GM21576 (cell line): ENCODE data around the gene CTBP2.

Source experiments
- ATAC-seq: cut with Tn5 transposase; IDR thresholded peaks from one replicate; pipeline ENCODE4 v1.9.1; 2021; ENCODE audit warnings: mild to moderate bottlenecking, moderate library complexity; ENCODE audit not compliant: unreplicated experiment

CTBP2 gene

GRCh38 chr10:124956764-124957163 lies 203.6 kb downstream of the CTBP2 start:
- ATAC-seq, result no peak

- no peak for ATAC-seq
Measured at GRCh38 chr10:124955868-124956267, 204.5 kb downstream of the CTBP2 start.

- no peak for ATAC-seq
Measured at GRCh38 chr10:124955243-124955642, 205.1 kb downstream of the CTBP2 start.

- ATAC-seq, result no peak
Measured at GRCh38 chr10:124953421-124953820, 206.9 kb downstream of the CTBP2 start.

- no peak for ATAC-seq
Measured at GRCh38 chr10:124952123-124952522, 208.2 kb downstream of the CTBP2 start.

GRCh38 chr10:124949543-124949942 lies 210.8 kb downstream of the CTBP2 start:
- no peak for ATAC-seq

GRCh38 chr10:124946945-124947344 lies 213.4 kb downstream of the CTBP2 start:
- no peak for ATAC-seq

- ATAC-seq, result no peak
Measured at GRCh38 chr10:124944982-124945381, 215.4 kb downstream of the CTBP2 start.

GRCh38 chr10:124943301-124944092 lies 216.9 kb downstream of the CTBP2 start:
- ATAC-seq, result no peak

GRCh38 chr10:124942317-124943169 lies 217.8 kb downstream of the CTBP2 start:
- ATAC-seq, result no peak

GRCh38 chr10:124941823-124942222 lies 218.5 kb downstream of the CTBP2 start, which contains the start of gene ZRANB1:
ZRANB1 (plus strand) TSS chr10:124942123; CDS start chr10:124942494, 371 bp downstream.
- no peak for ATAC-seq

GRCh38 chr10:124939290-124939689 lies 221.1 kb downstream of the CTBP2 start:
- ATAC-seq, result no peak

- no peak for ATAC-seq
Measured at GRCh38 chr10:124936813-124937212, 223.6 kb downstream of the CTBP2 start.

GRCh38 chr10:124935946-124936345 lies 224.4 kb downstream of the CTBP2 start:
- no peak for ATAC-seq
